AG04449 (cell line): ENCODE results near the gene MEMO1.

Source experiments
- CTCF ChIA-PET: fragments of 350-600 bp; formaldehyde crosslinking; extraction: SDS; loops from one replicate; lab custom pipeline; 2021; ENCODE audit warnings: antibody characterized with exemption; lab: Yijun Ruan, JAX
- POLR2A ChIA-PET: fragments of 400-600, 350-600 bp; formaldehyde crosslinking; extraction: SDS; loops from one replicate; lab custom pipeline; 2020; ENCODE audit warnings: antibody characterized with exemption, inconsistent platforms; lab: Yijun Ruan, JAX
- DNase-seq: peaks from one replicate; pipeline ENCODE4 v3.0.0-alpha.2; 2010; ENCODE audit warnings: low read depth, low spot score
- H3K4me3 ChIP-seq: 2 replicates; pipeline ENCODE4 v1.5.1; 2011; ENCODE audit warnings: low read depth, mild to moderate bottlenecking, control low read depth, low read length
- TF ChIP-seq, protein P1 (sequence below): IDR thresholded peaks from one replicate; pipeline ENCODE4 v1.5.1; 2011; ENCODE audit warnings: mild to moderate bottlenecking, moderate library complexity, low read length, control low read depth, inconsistent platforms; ENCODE audit not compliant: insufficient read depth; ENCODE audit errors: missing control alignments

The MEMO1 gene

DNA sequence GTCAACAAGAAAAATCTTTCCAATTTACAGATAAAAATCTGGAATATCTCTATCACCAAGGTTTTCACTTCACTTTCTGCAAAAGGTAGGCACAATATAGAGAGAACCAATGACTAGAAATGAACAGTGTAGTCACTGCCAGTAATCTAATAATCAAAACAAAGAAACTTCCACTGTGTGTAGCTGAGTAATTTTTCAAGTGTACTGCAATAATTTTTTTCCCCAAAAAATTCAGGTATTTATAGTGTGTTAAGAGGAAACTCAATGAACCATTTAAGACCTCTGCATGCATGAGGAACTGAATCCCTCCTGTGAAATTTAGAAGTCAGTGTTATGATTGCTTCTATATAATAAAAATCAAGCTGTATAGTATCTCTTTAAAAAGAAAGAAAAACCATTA, 121.8 kb downstream of the MEMO1 start:
- H3K4me3 ChIP-seq = no peak overlapping the region
- ChIA-PET POLR2A (no interaction called here), CTCF (no interaction called here)
- TF ChIP-seq, protein P1, sequence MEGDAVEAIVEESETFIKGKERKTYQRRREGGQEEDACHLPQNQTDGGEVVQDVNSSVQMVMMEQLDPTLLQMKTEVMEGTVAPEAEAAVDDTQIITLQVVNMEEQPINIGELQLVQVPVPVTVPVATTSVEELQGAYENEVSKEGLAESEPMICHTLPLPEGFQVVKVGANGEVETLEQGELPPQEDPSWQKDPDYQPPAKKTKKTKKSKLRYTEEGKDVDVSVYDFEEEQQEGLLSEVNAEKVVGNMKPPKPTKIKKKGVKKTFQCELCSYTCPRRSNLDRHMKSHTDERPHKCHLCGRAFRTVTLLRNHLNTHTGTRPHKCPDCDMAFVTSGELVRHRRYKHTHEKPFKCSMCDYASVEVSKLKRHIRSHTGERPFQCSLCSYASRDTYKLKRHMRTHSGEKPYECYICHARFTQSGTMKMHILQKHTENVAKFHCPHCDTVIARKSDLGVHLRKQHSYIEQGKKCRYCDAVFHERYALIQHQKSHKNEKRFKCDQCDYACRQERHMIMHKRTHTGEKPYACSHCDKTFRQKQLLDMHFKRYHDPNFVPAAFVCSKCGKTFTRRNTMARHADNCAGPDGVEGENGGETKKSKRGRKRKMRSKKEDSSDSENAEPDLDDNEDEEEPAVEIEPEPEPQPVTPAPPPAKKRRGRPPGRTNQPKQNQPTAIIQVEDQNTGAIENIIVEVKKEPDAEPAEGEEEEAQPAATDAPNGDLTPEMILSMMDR = no peak
- no peak for DNase-seq

DNA sequence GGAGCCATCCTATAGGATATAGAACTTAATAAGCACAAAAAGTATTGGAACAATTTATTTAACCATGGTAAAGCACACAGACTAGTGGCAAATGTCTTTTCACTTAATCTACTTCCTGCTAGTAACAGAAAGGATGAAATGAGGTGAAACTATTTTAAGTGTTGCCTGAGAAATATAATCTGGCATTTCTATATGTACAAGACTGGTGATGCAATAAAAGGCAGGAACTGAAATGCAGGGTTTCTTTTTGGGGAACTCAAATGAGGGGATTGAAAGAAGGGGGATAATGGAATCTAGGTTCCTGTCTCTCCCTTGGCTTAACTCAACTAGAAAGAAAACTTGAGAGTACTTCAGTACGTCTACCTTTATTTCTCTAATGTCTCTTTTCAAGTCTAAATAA, 122.3 kb downstream of the MEMO1 start:
- no peak for DNase-seq
- ChIA-PET CTCF (no interaction called here), POLR2A (no interaction called here)
- no peak overlapping the region for H3K4me3 ChIP-seq
- TF ChIP-seq, protein P1 = no peak

DNA sequence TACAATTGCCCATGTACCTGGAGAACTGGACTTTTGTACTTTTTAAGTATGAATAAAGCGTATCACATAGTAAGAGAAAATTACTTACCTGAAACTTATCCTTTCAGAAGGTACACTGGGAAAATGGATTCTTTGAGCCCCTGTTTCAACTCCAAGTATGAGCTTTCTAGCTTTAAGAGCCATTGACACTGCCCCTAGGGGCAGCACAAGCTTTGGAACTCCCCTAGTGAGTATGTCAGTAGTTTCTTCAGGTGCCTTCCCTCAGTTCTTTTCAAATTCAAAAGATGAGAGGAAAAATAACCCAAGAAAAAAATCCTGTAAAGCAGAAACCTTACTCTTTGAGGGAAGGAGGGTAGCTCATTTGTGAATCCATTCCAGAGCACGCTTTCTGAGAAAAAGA, 124.1 kb downstream of the MEMO1 start:
- TF ChIP-seq, protein P1 = no peak
- CTCF ChIA-PET = interaction anchor here (0.9 kb wide), 1 partner anchor 153 kb away, joined by 3 read pairs; the partner anchor contains the start of gene DPY30
- POLR2A ChIA-PET = no interaction called here
- DNase-seq = no peak
- no peak overlapping the region for H3K4me3 ChIP-seq

DNA sequence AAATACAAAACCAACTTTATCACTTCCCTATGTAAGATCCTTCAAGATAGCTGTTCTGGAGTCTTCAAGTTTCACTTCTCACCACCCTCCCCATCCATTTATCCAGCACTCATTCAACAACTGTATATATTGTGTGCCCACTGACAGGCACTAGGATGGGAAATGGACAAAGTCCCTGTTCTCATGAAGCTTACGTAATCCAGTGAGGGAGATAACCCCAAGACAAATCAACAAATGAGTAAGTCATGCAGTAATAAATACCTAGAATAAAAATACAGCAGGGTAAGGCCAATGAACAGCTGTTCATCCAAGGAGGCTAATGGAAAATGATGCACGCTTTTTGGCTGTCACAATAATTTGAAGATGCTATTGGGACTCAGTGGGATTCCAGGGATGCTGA, 133.8 kb downstream of the MEMO1 start:
- no peak for DNase-seq
- TF ChIP-seq, protein P1 = no peak
- CTCF ChIA-PET = no interaction called here
- H3K4me3 ChIP-seq = no peak overlapping the region
- POLR2A ChIA-PET = no interaction called here

DNA sequence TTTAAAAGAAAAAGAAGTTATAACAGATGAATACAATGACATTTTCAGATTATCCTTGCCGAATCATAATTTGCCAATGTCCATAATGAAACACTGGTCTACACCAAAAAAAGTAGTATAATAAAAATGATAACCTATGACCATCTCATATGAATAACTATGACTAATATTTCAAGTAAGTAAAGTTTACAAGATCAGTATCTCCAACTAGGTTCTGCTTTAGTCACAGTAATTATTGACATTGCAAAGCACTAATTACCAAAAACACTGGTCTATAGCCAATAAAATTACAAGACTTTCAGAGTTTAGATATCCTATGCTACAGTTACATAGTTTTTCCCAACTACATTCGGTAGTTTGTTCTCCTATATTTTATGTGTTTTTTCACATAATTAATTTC, 136.7 kb downstream of the MEMO1 start:
- ChIA-PET POLR2A (no interaction called here), CTCF (no interaction called here)
- DNase-seq = no peak
- H3K4me3 ChIP-seq = no peak overlapping the region
- TF ChIP-seq, protein P1 = no peak

DNA sequence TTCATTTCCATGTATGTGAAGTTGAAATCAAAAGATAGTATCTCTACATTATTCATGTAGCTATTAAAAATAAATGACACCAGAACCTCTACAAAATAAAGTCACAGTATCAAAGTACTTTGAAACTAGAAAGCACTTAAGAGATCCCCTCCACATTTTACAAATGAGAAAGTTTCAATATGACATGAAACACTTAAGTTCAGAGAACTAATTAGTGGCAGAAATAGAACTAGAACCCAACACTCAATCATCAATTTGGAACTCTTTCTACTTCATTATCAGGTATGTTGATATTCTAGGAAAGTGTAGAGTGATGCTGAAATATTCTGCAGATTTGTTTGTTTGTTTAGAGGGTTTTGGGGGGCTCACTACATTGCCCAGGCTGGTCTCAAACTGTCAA, 145.6 kb downstream of the MEMO1 start:
- TF ChIP-seq, protein P1 = no peak
- ChIA-PET POLR2A (no interaction called here), CTCF (interaction anchor here (2.0 kb wide), 1 partner anchor 17 kb away, joined by 4 read pairs; no protein-coding TSS in a partner anchor)
- H3K4me3 ChIP-seq = no peak overlapping the region
- no peak for DNase-seq
